GM15510 (cell line): ENCODE data around the gene NOSIP.

Experiments used
- POLR2A ChIP-seq: IDR thresholded peaks from 3 replicates; pipeline ENCODE4 v1.6.1; 2011; ENCODE audit warnings: borderline replicate concordance; ENCODE audit not compliant: insufficient read length; ENCODE audit errors: extremely low read depth

Gene NOSIP

GRCh38 chr19:49588365-49589122, 8.2 kb upstream of the NOSIP start:
- no peak for TF ChIP-seq POLR2A

- TF ChIP-seq POLR2A = no peak
These were observed 6.9 kb upstream of the NOSIP start for GRCh38 chr19:49587227-49587626.

GRCh38 chr19:49585023-49585422, 4.7 kb upstream of the NOSIP start:
- no peak for TF ChIP-seq POLR2A

- TF ChIP-seq POLR2A = no peak
These were observed 2.9 kb upstream of the NOSIP start for GRCh38 chr19:49583239-49583638.

- no peak for TF ChIP-seq POLR2A
These were observed 702 bp upstream of the NOSIP start, which contains the start of gene PRRG2 for GRCh38 chr19:49581007-49581508. PRRG2 (plus strand) TSS chr19:49581316; CDS start chr19:49583220, 1,904 bp downstream.

- no peak for TF ChIP-seq POLR2A
These were observed 451 bp downstream of the NOSIP start for GRCh38 chr19:49579947-49580263.

GRCh38 chr19:49579193-49579592, 1.2 kb downstream of the NOSIP start:
- no peak for TF ChIP-seq POLR2A

- no peak for TF ChIP-seq POLR2A
These were observed 6.1 kb downstream of the NOSIP start for GRCh38 chr19:49574206-49574755.

GRCh38 chr19:49573425-49573824, 6.9 kb downstream of the NOSIP start:
- no peak for TF ChIP-seq POLR2A

- no peak for TF ChIP-seq POLR2A
These were observed 7.3 kb downstream of the NOSIP start for GRCh38 chr19:49573009-49573408.

GRCh38 chr19:49570997-49571676, 9.2 kb downstream of the NOSIP start:
- no peak for TF ChIP-seq POLR2A

- no peak for TF ChIP-seq POLR2A
These were observed 10.1 kb downstream of the NOSIP start for GRCh38 chr19:49570138-49570856.

- TF ChIP-seq POLR2A = no peak
These were observed 12.4 kb downstream of the NOSIP start for GRCh38 chr19:49567861-49568441.

GRCh38 chr19:49566302-49566701, 14.1 kb downstream of the NOSIP start:
- no peak for TF ChIP-seq POLR2A

GRCh38 chr19:49565261-49565660, 15.1 kb downstream of the NOSIP start:
- no peak for TF ChIP-seq POLR2A
